Embryonic facial prominence (tissue), 1 donor: Measurements from ENCODE around the gene XAB2.
"Not testable (repeated sequence)": the region's sequence is repeated elsewhere in the genome, so short reads cannot be mapped to it uniquely, and the experiment has no call there.

ENCODE experiments used
- DNase-seq: peaks from one replicate; pipeline ENCODE4 v3.0.0-alpha.2; 2016; ENCODE audit errors: extremely low spot score

XAB2 gene

GRCh38 chr19:7577422-7577821, 51.9 kb downstream of the XAB2 start:
- not testable (repeated sequence) for DNase-seq

DNA sequence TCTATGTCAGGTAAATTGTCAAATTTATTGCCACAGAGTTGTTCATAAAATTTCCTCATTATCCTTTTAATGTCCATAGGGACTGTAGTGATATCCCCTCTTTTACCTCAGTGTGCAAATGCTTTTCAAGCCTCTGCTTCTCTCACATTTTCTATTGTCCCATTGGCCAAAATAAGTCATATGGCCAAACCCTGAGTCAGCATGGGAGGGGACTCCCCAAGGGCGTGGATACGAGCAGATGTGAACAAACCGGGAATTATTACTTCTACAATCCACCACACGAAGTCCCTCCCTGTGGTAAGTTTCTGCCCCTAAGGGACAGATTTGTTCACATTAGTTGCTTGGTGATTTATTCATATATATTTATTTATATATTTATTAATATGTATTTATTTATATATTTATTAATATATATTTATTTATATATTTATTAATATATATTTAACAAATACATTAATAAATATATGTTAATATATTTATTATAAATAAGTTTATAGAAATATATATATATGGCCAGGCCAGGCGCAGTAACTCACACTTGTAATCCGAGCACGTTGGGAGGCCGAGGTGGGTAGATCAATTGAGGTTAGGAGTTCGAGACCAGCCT, 53.8 kb downstream of the XAB2 start:
- DNase-seq: no peak

DNA sequence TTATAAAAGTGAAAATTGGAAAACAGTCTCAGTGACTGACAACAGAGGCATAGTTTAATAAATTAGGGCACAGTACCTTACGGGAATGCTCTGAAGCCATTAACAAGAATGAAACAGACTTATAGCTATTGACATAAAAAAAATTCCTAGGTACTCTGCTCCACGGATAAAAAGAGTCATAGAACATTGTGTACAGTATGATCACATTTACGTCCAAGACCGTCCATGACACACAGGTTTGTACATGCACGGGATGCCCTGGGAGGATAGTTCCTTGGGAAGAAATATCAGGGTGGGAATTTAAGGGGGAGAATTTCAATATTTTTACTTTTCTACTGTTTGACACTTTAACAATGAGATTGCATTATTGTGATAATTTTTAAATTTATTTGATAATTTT, 58.6 kb downstream of the XAB2 start:
- DNase-seq: no peak
